ENCODE results near the gene ILK. TPM values are rescaled to one million over a fixed set of nuclear protein-coding genes. Genes with fewer than 3 reads are reported as not detected.

ILK gene
- total and polyA plus RNA-seq, 2 donors (not counting 3 experiments of a cell fraction or from before 2014, with no cell fraction given), result 221 to 296 TPM

GRCh38 chr11:6567371-6567745 is 36.2 kb upstream of the ILK start:
- CTCF ChIA-PET, result interaction anchor here (1.5 kb wide), 1 partner anchor 16 kb away, joined by 4 read pairs; no protein-coding TSS in a partner anchor

More at GRCh38 chr11:6567371-6567745, 36.2 kb upstream of the ILK start:
- H3K27ac ChIP-seq (ENCODE audit: insufficient read depth, low read depth, low read length), result no peak overlapping the region
- POLR2A ChIA-PET, result no interaction called here
- no peak overlapping the region for H3K4me3 ChIP-seq (replicated peaks in 1 of 3; ENCODE audit: insufficient read depth in 1 of 3, low read depth in 1 of 3, low read length in 3 of 3)
- H2AFZ ChIP-seq (ENCODE audit: low read depth, low read length), result no peak overlapping the region
- H3K36me3 ChIP-seq (ENCODE audit: control insufficient read depth in 2 of 2, extremely low read depth in 1 of 2, insufficient read depth in 2 of 2, low read length in 2 of 2), result no peaks in the 10 kb centered on the region
- H3K4me2 ChIP-seq (ENCODE audit: insufficient read depth, low read length), result no peak overlapping the region
- no peaks in the 10 kb centered on the region for H3K79me2 ChIP-seq (ENCODE audit: control insufficient read depth, insufficient read depth, low read length)
- no TSS peak for BruUV-seq (replicated peaks)
- H3K9me1 ChIP-seq (replicated peaks; ENCODE audit: control insufficient read depth, extremely low read depth, insufficient read depth, low read length), result no peaks in the 10 kb centered on the region
- H3K9ac ChIP-seq (replicated peaks; ENCODE audit: extremely low read depth, insufficient read depth, low read length), result no peak overlapping the region
- dilution Hi-C loops (cut with MboI; ENCODE audit: extremely low pct_ligation_motif_present, low sequenced_read_pairs), result no loop called here
- no peaks in the 10 kb centered on the region for H3K9me3 ChIP-seq (replicated peaks; ENCODE audit: control insufficient read depth, insufficient read depth, low read length)
- intact Hi-C loops (cut with micrococcal nuclease), result no loop called here
- H3K4me1 ChIP-seq (ENCODE audit: control insufficient read depth, extremely low read depth, insufficient read depth, low read length), result peaks cover 6% of the 10 kb centered on the region
- DNase-seq (ENCODE audit: low read depth, low spot score), result no peak
- no peaks in the 10 kb centered on the region for H4K20me1 ChIP-seq (replicated peaks; ENCODE audit: control insufficient read depth, extremely low read depth, insufficient read depth, low read length)
- TF ChIP-seq POLR2AphosphoS5 (IDR thresholded peaks at IDR 0.05; ENCODE audit: insufficient read depth, low read depth, low read length) (no peak), POLR2A (IDR thresholded peaks at IDR 0.05; ENCODE audit: low read depth, low read length) (no peak), EZH2 (IDR thresholded peaks at IDR 0.05; ENCODE audit: borderline replicate concordance, low read depth, low read length, severe bottlenecking) (no peak), MAX (IDR thresholded peaks at IDR 0.05; ENCODE audit: insufficient read depth, insufficient read length) (no peak), CTCF (IDR thresholded peaks at IDR 0.05; ENCODE audit: extremely low read depth in 1 of 2, insufficient read depth in 1 of 2, low read depth in 1 of 2, low read length in 2 of 2) (no peak), MYC (IDR thresholded peaks at IDR 0.05; ENCODE audit: low read depth, low read length) (no peak), GATA2 (IDR thresholded peaks at IDR 0.05; ENCODE audit: insufficient read depth, insufficient read length, low read depth, low read length) (no peak), JUN (IDR thresholded peaks at IDR 0.05; ENCODE audit: borderline replicate concordance, insufficient read depth, insufficient read length, low read depth) (no peak), FOS (IDR thresholded peaks at IDR 0.05; ENCODE audit: borderline replicate concordance, insufficient read depth, low read length) (no peak)
- no peaks in the 10 kb centered on the region for H3K27me3 ChIP-seq (ENCODE audit: control insufficient read depth in 2 of 2, insufficient read depth in 2 of 2, low read length in 2 of 2)
- FAIRE-seq, result no peak

Data from endothelial cell of umbilical vein (primary cell).